HCT116 (cell line): Measurements from ENCODE around the gene RBM8A. TPM values are rescaled to one million over a fixed set of nuclear protein-coding genes. Genes with fewer than 3 reads are reported as not detected.

Source experiments
- ATAC-seq: fragments of 200-7000 bp; cut with Tn5 transposase; 2 replicates; pipeline ENCODE4 v1.9.1; 2020; ENCODE audit warnings: mild to moderate bottlenecking, moderate library complexity
- BruUV-seq: library from RNA; stranded (reverse); fragments of 400-500 nt; replicated peaks from 2 replicates; lab custom pipeline; 2021; lab: Mats Ljungman, UMichigan
- CTCF ChIA-PET: fragments of 300-600 bp; sonication (Branson Sonifier 250); formaldehyde crosslinking; loops from one replicate; lab custom pipeline; 2021; ENCODE audit warnings: antibody characterized with exemption; lab: Charles Lee
- POLR2A ChIA-PET: fragments of 300-600, 350-600 bp; sonication (Branson Sonifier 250); formaldehyde crosslinking; loops from one replicate; lab custom pipeline; 2021; ENCODE audit warnings: antibody characterized with exemption; lab: Charles Lee
- RAD21 ChIA-PET, 2 experiments: fragments of 300-600 bp; sonication (Branson Sonifier 250); formaldehyde crosslinking; loops; one replicate each; lab custom pipeline; 2023; ENCODE audit warnings: low total read pairs in 2 of 2; ENCODE audit not compliant: uncharacterized antibody in 2 of 2, unreplicated experiment in 2 of 2, low non-redundant PET in 1 of 2; lab: Charles Lee
- DNase-seq: peaks from one replicate; pipeline ENCODE4 v3.0.0-alpha.2; 2010; ENCODE audit warnings: low read depth, low spot score
- H2AFZ ChIP-seq: fragments of 200-600 bp; shearing (Covaris generic), sonication (generic); 2 replicates; pipeline ENCODE4 v1.6.1; 2017; ENCODE audit warnings: low read depth, mixed run types, mixed read lengths, antibody characterized with exemption, low read length; ENCODE audit not compliant: poor library complexity, severe bottlenecking
- H3K27ac ChIP-seq: 2 replicates; pipeline ENCODE4 v1.5.1; 2012; ENCODE audit warnings: low read depth, low read length
- H3K27me3 ChIP-seq: fragments of 200-600 bp; sonication (generic); 2 replicates; pipeline ENCODE4 v1.6.1; 2016; ENCODE audit warnings: mixed run types, low read length, mixed read lengths; ENCODE audit not compliant: insufficient read depth
- H3K36me3 ChIP-seq, 2 experiments: fragments of 200-500 bp in 1 of 2; fragments of 200-600 bp in 1 of 2; sonication (Bioruptor generic) in 1 of 2; sonication (generic) in 1 of 2; 2 replicates each; pipeline versions ENCODE4 v1.5.1 to v1.6.1; 2014 to 2016; ENCODE audit warnings: low read length in 2 of 2, inconsistent platforms in 1 of 2, mixed read lengths in 1 of 2, mixed run types in 1 of 2; ENCODE audit not compliant: insufficient read depth in 2 of 2, control insufficient read depth in 1 of 2
- H3K4me1 ChIP-seq, 2 experiments: fragments of 200-600 bp in 1 of 2; sonication (generic) in 1 of 2; 2 replicates each; pipeline versions ENCODE4 v1.5.1 to v1.6.1; 2012 to 2017; ENCODE audit warnings: low read length in 2 of 2, inconsistent platforms in 1 of 2, mild to moderate bottlenecking in 1 of 2, mixed read lengths in 1 of 2, mixed run types in 1 of 2, moderate library complexity in 1 of 2; ENCODE audit not compliant: insufficient read depth in 2 of 2, control insufficient read depth in 1 of 2
- H3K4me2 ChIP-seq: fragments of 200-600 bp; sonication (generic); 2 replicates; pipeline ENCODE4 v1.6.1; 2017; ENCODE audit warnings: mixed run types, low read length, mixed read lengths
- H3K4me3 ChIP-seq, 2 experiments: fragments of 200-600 bp in 1 of 2; sonication (generic) in 1 of 2; replicated peaks in 1 of 2; 2 replicates each; pipeline ENCODE4 v1.5.1; 2011 to 2016; ENCODE audit warnings: low read length in 2 of 2, control low read depth in 1 of 2, low read depth in 1 of 2, mild to moderate bottlenecking in 1 of 2, mixed read lengths in 1 of 2, mixed run types in 1 of 2
- H3K79me2 ChIP-seq: fragments of 200-600 bp; sonication (generic); 2 replicates; pipeline ENCODE4 v1.6.1; 2017; ENCODE audit warnings: mild to moderate bottlenecking, mixed run types, low read length, moderate library complexity, mixed read lengths; ENCODE audit not compliant: insufficient read depth
- H3K9ac ChIP-seq: fragments of 200-600 bp; sonication (generic); 2 replicates; pipeline ENCODE4 v1.6.1; 2016; ENCODE audit warnings: low read length, mixed read lengths
- H3K9me2 ChIP-seq: fragments of 200-600 bp; sonication (generic), shearing (Covaris generic); 2 replicates; pipeline ENCODE4 v1.6.1; 2017; ENCODE audit warnings: mixed run types, mild to moderate bottlenecking, moderate library complexity; ENCODE audit not compliant: insufficient read depth
- H3K9me3 ChIP-seq, 2 experiments: fragments of 200-500 bp in 1 of 2; fragments of 200-600 bp in 1 of 2; sonication (Bioruptor generic) in 1 of 2; sonication (generic) in 1 of 2; 2 replicates each; pipeline ENCODE4 v1.6.1; 2014 to 2017; ENCODE audit warnings: low read length in 2 of 2, mixed read lengths in 2 of 2, inconsistent platforms in 1 of 2, low read depth in 1 of 2, mild to moderate bottlenecking in 1 of 2, mixed run types in 1 of 2, moderate library complexity in 1 of 2; ENCODE audit not compliant: control insufficient read depth in 1 of 2, insufficient read depth in 1 of 2
- H4K20me1 ChIP-seq: fragments of 200-600 bp; sonication (generic), shearing (Covaris generic); 2 replicates; pipeline ENCODE4 v1.6.1; 2017; ENCODE audit warnings: mixed run types, mild to moderate bottlenecking, moderate library complexity; ENCODE audit not compliant: insufficient read depth
- CTCF ChIP-seq, 3 experiments: fragments of 200-600 bp in 1 of 3; sonication (generic) in 1 of 3; IDR thresholded peaks in 2 of 3; conservative IDR thresholded peaks in 1 of 3; 2 replicates each; pipeline ENCODE4 v1.5.1; 2012 to 2017; ENCODE audit warnings: low read depth in 2 of 3, low read length in 2 of 3, antibody characterized with exemption in 1 of 3, borderline replicate concordance in 1 of 3, control low read depth in 1 of 3, mild to moderate bottlenecking in 1 of 3, mixed read lengths in 1 of 3, mixed run types in 1 of 3, moderate library complexity in 1 of 3; ENCODE audit not compliant: insufficient read depth in 1 of 3
- JUND ChIP-seq: IDR thresholded peaks from 2 replicates; pipeline ENCODE4 v1.6.1; 2012
- MAX ChIP-seq: IDR thresholded peaks from 2 replicates; pipeline ENCODE4 v1.6.1; 2012
- POLR2AphosphoS5 ChIP-seq: IDR thresholded peaks from 2 replicates; pipeline ENCODE4 v1.6.1; 2011; ENCODE audit warnings: mild to moderate bottlenecking, low read depth, low read length, moderate library complexity
- intact Hi-C: fragments of 100-400 bp; cut with micrococcal nuclease; formaldehyde crosslinking; loops from 2 replicates; pipeline ENCODE4 v1.10.0; 2022
- total RNA-seq: library from RNA; stranded (reverse); gene quantifications from one replicate; pipeline ENCODE4 v1.2.1, GENCODE V29; 2021; ENCODE audit not compliant: unreplicated experiment
- TF ChIP-seq, protein P1 (sequence below): IDR thresholded peaks from 2 replicates; pipeline ENCODE4 v1.6.1; 2012
- TF ChIP-seq, protein P2 (sequence below): IDR thresholded peaks from 2 replicates; pipeline ENCODE4 v1.6.1; 2012; ENCODE audit warnings: low read depth

Gene RBM8A
- total RNA-seq, 1 experiment from 2014 or later = 195 TPM

DNA sequence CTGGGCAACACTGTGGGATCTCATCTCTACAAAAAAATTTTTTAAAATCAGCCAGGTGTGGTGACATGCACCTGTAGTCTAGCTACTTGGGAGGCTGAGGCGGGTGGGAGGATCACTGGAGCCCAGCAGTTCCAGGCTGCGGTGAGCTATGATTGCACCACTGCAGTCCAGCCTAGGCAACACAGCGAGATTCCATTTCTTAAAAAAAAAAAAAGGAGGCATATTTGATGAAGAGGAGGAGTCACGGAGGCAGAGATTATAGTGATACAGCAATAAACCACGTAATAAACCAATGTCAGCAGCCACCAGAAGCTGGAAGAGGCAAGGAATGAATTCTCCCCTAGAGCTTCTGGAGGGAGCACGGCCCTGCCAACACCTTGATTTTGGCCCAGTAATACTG is 26.6 kb upstream of the RBM8A start (continued):
- TF ChIP-seq POLR2AphosphoS5 = no peak

GRCh38 chr1:145952903-145953302 is 25.6 kb upstream of the RBM8A start:
- DNase-seq (no peak), ATAC-seq (no peak)
- no peak overlapping the region for H3K9ac ChIP-seq
- no peak overlapping the region for H3K4me2 ChIP-seq
- no TSS peak for BruUV-seq
- no peak overlapping the region for H3K27ac ChIP-seq
- intact Hi-C loops = no loop called here
- ChIA-PET POLR2A (no interaction called here), RAD21 (no interaction called here), CTCF (no interaction called here)
- H3K79me2 ChIP-seq = no peaks in the 10 kb centered on the region
- H3K9me2 ChIP-seq = no peaks in the 10 kb centered on the region
- H3K9me3 ChIP-seq = no peaks in the 10 kb centered on the region
- no peak overlapping the region for H3K4me3 ChIP-seq
- H3K4me1 ChIP-seq = peaks cover 6 to 11% of the 10 kb centered on the region in 2 experiments; a peak in 3 of 4 replicates
- TF ChIP-seq MAX = no peak
- TF ChIP-seq, protein P1, sequence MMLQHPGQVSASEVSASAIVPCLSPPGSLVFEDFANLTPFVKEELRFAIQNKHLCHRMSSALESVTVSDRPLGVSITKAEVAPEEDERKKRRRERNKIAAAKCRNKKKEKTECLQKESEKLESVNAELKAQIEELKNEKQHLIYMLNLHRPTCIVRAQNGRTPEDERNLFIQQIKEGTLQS = no peak
- TF ChIP-seq, protein P2, sequence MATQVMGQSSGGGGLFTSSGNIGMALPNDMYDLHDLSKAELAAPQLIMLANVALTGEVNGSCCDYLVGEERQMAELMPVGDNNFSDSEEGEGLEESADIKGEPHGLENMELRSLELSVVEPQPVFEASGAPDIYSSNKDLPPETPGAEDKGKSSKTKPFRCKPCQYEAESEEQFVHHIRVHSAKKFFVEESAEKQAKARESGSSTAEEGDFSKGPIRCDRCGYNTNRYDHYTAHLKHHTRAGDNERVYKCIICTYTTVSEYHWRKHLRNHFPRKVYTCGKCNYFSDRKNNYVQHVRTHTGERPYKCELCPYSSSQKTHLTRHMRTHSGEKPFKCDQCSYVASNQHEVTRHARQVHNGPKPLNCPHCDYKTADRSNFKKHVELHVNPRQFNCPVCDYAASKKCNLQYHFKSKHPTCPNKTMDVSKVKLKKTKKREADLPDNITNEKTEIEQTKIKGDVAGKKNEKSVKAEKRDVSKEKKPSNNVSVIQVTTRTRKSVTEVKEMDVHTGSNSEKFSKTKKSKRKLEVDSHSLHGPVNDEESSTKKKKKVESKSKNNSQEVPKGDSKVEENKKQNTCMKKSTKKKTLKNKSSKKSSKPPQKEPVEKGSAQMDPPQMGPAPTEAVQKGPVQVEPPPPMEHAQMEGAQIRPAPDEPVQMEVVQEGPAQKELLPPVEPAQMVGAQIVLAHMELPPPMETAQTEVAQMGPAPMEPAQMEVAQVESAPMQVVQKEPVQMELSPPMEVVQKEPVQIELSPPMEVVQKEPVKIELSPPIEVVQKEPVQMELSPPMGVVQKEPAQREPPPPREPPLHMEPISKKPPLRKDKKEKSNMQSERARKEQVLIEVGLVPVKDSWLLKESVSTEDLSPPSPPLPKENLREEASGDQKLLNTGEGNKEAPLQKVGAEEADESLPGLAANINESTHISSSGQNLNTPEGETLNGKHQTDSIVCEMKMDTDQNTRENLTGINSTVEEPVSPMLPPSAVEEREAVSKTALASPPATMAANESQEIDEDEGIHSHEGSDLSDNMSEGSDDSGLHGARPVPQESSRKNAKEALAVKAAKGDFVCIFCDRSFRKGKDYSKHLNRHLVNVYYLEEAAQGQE = no peak
- no peak for TF ChIP-seq JUND
- TF ChIP-seq CTCF (IDR thresholded peaks at IDR 0.05 in 2 of 3, conservative IDR thresholded peaks at IDR 0.05 in 1 of 3; ENCODE audit: borderline replicate concordance in 1 of 3, insufficient read depth in 1 of 3, low read depth in 2 of 3, low read length in 2 of 3) = no peak
- no peak overlapping the region for H2AFZ ChIP-seq
- H3K36me3 ChIP-seq = no peaks in the 10 kb centered on the region
- no peaks in the 10 kb centered on the region for H4K20me1 ChIP-seq
- no peaks in the 10 kb centered on the region for H3K27me3 ChIP-seq
